AG04449 (cell line): ENCODE data around the gene RNF4.

Experiments
- CTCF ChIA-PET: fragments of 350-600 bp; formaldehyde crosslinking; extraction: SDS; loops from one replicate; lab custom pipeline; 2021; ENCODE audit warnings: antibody characterized with exemption; lab: Yijun Ruan, JAX
- POLR2A ChIA-PET: fragments of 400-600, 350-600 bp; formaldehyde crosslinking; extraction: SDS; loops from one replicate; lab custom pipeline; 2020; ENCODE audit warnings: antibody characterized with exemption, inconsistent platforms; lab: Yijun Ruan, JAX
- DNase-seq: peaks from one replicate; pipeline ENCODE4 v3.0.0-alpha.2; 2010; ENCODE audit warnings: low read depth, low spot score
- H3K4me3 ChIP-seq: 2 replicates; pipeline ENCODE4 v1.5.1; 2011; ENCODE audit warnings: low read depth, mild to moderate bottlenecking, control low read depth, low read length
- TF ChIP-seq, protein P1 (sequence below): IDR thresholded peaks from one replicate; pipeline ENCODE4 v1.5.1; 2011; ENCODE audit warnings: mild to moderate bottlenecking, moderate library complexity, low read length, control low read depth, inconsistent platforms; ENCODE audit not compliant: insufficient read depth; ENCODE audit errors: missing control alignments

RNF4 gene

GRCh38 chr4:2432004-2432403, 36.9 kb upstream of the RNF4 start:
- POLR2A ChIA-PET: no interaction called here

DNA sequence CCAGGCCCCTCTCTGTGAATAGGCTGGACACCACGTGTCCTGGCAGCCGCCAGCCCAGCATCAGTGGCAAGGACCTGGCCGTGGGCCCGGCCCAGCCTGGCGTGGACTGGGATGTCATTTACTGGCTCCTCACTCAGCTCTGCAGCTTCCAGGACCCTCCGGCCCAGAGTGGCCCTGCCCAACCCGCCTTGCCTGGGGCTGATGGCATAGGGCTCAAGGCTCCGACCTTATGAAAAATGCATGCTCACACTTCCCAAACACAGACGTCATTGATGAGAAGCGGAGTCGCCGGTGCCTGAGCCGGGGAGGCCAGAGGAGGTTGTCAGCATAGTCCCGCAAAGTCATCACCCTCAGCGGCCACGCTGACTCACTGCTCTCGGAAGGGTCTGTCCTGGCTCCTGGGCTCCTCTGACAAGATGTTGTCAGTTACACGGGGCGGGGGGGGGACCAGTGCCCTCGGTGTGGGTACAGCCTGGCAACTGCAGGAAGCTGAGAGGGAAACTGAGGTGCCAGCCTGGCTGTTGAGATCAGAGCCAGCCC, 35.8 kb upstream of the RNF4 start:
- DNase-seq: no peak
- ChIA-PET POLR2A (no interaction called here), CTCF (interaction anchor here (1.4 to 2.3 kb wide), 3 partner anchors 11 to 213 kb away, joined by 3 to 10 read pairs (median 4); no protein-coding TSS in a partner anchor)
- TF ChIP-seq, protein P1, sequence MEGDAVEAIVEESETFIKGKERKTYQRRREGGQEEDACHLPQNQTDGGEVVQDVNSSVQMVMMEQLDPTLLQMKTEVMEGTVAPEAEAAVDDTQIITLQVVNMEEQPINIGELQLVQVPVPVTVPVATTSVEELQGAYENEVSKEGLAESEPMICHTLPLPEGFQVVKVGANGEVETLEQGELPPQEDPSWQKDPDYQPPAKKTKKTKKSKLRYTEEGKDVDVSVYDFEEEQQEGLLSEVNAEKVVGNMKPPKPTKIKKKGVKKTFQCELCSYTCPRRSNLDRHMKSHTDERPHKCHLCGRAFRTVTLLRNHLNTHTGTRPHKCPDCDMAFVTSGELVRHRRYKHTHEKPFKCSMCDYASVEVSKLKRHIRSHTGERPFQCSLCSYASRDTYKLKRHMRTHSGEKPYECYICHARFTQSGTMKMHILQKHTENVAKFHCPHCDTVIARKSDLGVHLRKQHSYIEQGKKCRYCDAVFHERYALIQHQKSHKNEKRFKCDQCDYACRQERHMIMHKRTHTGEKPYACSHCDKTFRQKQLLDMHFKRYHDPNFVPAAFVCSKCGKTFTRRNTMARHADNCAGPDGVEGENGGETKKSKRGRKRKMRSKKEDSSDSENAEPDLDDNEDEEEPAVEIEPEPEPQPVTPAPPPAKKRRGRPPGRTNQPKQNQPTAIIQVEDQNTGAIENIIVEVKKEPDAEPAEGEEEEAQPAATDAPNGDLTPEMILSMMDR: no peak
- H3K4me3 ChIP-seq: no peak overlapping the region

More at GRCh38 chr4:2432004-2432403, 36.9 kb upstream of the RNF4 start:
- TF ChIP-seq, protein P1: no peak
- no peak for DNase-seq
- H3K4me3 ChIP-seq: no peak overlapping the region
- CTCF ChIA-PET: interaction anchor here (1.4 to 2.3 kb wide), 3 partner anchors 10 to 212 kb away, joined by 4 to 10 read pairs (median 4); no protein-coding TSS in a partner anchor

DNA sequence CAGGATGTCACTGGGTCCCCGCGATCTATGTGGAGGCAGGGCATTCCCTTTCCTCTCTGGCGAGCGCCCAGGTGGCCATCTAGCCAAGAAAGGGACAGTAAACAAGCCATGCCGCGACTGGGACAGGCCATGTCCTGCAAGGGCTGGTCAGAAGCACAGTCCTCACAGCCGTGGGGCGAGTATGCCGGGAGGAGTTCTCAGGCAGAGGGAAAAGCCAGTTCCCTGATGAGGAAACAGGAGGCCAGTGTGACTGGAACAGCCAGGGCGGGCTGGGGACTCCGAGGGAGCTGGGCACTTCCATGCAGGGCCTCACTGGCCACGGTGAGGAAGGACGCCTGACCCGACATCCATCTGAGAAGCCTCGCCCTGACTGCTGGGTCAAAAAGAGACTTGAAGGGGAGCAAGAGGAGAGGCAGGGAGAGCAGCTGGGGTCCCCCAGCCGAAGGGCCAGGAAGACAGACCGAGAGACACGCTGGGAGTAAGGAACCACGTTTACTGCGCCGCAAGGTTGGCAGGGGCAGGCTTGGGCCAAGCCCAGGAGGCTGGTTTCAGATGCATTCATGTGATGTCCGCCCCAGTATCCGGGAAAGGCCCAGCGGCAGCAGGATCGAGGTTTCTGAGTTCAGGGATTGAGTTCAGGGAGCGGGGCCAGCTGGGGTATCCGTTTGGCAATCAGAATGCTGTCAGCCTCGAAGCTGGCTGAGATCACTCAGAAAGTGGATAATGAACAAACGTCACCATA, 35.1 kb upstream of the RNF4 start:
- CTCF ChIA-PET: interaction anchor here (1.2 to 1.4 kb wide), 3 partner anchors 9 to 15 kb away, joined by 3 to 4 read pairs (median 4); no protein-coding TSS in a partner anchor
- no peak overlapping the region for H3K4me3 ChIP-seq
- TF ChIP-seq, protein P1: no peak
- no peak for DNase-seq
- POLR2A ChIA-PET: no interaction called here

DNA sequence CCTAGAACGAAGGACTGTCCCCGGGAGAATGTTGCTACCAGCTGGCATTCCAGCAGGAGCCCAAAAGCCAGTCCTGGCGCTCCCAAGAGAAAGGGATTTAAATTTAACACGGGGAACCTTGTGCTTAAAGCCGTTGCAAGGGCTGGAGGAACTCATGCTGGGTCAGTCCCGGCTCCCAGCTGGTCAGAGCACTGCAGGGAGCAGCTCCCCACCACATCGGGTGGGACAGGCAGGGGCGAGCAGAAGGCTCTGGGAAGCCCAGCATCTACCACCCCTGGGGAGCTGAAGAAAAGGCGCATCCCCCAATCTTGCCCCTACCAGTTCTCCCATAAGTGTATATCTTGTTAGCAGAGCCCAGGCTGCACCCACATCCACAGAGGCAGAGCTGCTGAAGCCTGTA, 34.5 kb upstream of the RNF4 start:
- ChIA-PET POLR2A (no interaction called here), CTCF (interaction anchor here (1.2 to 1.3 kb wide), 2 partner anchors 8 to 11 kb away, joined by 4 read pairs; no protein-coding TSS in a partner anchor)
- DNase-seq: no peak
- TF ChIP-seq, protein P1: no peak
- no peak overlapping the region for H3K4me3 ChIP-seq

- ChIA-PET CTCF (interaction anchor here (0.9 to 3.6 kb wide), 14 partner anchors 8 to 218 kb away, joined by 3 to 31 read pairs (median 3); partner anchors contain the start of genes CFAP99 and ZFYVE28), POLR2A (interaction anchor here (0.6 kb wide), 1 partner anchor 173 kb away, joined by 4 read pairs; no protein-coding TSS in a partner anchor)
- no peak for DNase-seq
- H3K4me3 ChIP-seq: no peak overlapping the region
- TF ChIP-seq, protein P1: peak; percentile 38
These were observed 32.6 kb upstream of the RNF4 start for GRCh38 chr4:2436301-2436700.
